COLO829 (cell line): ENCODE data around the gene MTHFSD.

Experiments
- DNase-seq: peaks from one replicate; pipeline ENCODE4 v3.0.0; 2012; ENCODE audit warnings: low spot score

MTHFSD gene

DNA sequence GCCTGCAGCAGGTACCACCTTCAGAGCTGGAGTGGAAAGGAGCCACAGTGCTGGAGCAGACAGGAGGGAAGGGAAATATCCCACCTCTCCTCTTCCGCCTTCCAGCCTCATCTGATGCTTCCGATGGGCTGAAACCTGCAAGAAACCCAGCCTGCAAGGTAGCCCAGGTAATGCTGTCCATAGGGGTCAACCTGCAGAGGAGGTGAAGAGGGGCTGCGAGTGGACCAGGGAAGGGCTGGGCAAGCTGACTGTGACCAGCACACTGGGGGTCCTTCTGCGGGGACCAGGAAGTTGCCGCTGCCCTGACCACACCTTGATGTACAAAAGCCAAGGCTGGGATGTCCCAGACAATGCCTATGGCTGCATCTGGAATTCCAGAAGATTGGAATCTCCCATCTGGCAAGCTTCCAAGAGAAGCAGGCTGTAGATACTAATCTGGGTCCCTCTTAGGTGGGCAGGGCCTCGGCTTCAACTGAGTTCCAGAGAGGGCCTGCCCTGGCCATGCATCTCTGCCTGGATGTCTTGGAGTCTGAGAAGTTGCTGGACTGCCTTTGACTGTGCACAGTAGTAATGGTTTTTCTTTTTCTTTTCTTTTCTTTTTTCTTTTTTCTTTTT lies 29.1 kb upstream of the MTHFSD start:
- no peak for DNase-seq

DNA sequence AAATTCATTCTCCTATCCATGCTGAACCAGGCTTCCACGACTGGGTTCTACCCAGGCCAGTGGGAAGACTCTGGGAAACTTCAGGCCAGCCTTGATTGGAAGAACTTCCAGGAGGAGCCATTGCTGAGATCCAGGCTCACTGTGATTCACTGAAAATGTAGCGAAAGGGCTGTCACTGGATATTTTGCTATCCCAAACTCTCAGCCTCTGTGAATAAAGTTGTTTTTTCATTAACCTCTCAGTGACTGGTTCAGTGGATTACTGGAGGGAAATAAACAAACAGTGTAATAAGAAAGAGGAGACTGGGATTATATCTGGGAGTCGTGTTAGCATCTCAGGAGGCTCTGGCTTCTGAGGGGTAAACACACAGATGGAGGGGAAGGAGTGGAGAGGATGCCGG lies 26.4 kb upstream of the MTHFSD start:
- DNase-seq, result no peak

DNA sequence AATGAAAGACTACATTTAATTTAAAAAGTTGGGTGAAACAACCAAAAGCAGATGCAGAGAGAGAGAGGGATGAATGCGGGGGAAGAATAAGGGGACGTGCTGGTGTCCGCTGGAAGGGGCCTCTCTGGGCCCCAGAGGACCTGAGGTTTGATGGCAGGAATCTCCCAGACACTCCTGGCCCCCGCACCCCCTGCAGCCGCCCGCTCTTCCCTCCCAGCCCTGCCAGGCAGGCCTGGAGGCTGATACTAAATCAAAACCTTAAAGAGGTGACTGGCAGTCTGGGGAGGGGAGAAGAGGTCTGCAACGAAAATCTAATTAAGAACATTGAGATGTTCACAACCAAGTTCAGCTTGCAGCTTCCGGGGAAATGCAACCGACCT lies 25.7 kb upstream of the MTHFSD start:
- no peak for DNase-seq

DNA sequence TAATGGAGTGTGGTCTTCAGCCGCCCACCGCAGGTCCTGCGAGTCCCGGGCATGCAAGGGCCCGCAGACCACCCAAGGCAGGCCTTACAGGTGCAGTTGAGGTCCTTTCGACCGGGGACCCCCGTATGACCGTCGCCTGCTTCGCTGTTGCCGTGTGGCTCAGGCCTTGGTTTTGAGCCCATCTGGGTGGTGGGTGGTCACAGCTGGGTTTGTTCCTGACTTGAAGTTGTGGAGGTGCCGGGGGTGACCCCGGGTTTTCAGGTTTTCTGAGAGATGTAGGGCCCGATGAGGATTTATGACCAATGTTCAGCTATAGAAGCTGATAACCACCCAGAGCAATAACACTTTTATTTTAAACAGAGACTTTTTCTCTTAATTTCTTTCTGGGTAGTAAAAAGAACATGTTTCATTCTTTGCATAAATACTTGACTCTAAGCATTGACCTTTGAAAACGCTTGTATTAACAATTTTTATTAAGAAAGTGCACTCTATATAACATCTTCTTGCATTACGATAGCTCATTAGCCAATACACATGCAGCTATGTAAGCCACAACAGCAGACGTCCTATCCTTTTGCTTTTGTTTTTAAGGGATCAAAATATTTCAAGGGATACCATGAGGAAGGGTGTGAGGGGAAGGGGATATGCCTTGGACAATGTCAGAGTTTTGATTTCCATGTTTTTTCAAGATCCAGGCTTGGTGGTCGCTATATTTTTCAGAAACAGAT lies 25.2 kb upstream of the MTHFSD start:
- DNase-seq, result no peak

DNA sequence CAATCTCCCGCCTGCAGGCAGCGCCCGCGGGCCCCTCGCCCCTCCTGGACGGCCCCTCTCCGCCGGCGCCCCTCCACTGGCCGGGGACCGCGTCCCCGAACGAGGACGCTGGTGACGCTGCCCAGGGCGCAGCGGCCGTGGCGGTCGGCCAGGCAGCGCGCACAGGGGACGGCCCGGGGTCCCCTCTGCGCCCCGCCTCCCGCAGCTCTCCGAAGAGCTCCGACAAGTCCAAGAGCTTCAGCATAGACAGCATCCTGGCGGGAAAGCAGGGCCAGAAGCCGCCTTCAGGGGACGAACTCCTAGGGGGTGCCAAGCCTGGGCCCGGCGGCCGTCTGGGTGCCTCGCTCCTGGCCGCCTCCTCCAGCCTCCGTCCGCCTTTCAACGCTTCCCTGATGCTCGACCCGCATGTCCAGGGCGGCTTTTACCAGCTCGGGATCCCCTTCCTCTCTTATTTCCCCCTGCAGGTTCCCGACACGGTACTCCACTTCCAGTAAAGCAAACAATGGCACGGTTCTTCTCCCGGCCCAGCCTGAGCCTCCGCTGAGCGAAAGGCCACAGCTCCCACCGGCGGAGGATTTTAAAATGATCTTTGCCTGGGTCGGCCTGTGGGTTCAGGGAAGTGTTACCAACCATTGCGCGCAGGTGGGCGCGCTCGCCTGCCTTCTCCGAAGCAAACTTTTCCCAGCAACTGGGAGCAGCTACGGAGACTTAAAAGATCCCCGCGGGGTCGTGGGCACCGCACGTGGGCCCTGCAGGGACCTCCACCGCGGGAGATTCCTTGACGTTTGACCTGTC lies 24.4 kb upstream of the MTHFSD start:
- DNase-seq, result no peak

DNA sequence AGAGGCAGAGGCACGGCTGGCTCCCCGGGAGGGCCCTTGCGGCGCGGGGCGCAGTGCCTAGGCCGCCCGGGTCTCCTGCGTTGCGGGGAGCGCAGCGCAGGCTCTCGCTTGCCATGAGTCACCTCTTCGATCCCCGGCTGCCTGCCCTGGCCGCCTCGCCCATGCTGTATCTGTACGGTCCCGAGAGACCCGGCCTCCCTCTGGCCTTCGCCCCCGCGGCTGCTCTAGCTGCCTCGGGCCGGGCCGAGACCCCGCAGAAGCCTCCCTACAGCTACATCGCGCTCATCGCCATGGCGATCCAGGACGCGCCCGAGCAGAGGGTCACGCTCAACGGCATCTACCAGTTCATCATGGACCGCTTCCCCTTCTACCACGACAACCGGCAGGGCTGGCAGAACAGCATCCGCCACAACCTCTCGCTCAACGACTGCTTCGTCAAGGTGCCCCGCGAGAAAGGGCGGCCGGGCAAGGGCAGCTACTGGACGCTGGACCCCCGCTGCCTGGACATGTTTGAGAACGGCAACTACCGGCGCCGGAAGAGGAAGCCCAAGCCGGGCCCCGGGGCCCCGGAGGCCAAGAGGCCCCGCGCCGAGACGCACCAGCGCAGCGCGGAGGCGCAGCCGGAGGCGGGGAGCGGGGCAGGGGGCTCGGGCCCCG lies 23.7 kb upstream of the MTHFSD start:
- no peak for DNase-seq

DNA sequence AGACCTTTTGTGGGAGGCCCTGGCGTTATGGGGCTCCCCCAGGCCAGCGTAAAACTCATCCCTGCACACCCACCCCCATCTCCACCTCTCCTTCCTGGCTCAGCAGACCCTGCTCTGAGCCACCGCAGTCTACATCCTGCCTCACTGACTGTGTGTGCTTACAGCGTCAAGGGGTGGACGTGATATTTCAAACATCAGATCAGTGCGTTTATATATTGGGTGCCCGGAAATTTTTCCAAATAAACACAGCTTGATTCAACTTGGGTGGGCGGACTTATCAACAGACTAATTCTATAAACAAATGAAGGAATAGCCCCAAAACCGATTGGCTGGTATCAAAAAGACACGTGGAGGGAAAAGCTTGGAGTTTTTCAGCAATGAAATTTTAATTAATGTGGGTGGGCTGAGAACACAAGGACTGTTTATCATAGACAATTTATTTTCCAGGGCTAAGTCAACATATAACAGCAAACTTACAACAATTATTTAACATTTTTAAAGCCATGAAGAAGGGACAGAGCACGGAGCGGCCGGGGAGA lies 23.1 kb upstream of the MTHFSD start, which contains the start of gene FOXL1:
Gene FOXL1 (plus strand): TSS at position 489 of the 539 bp plus-strand sequence. CDS start 175 bp downstream, outside the sequence.
- DNase-seq, result no peak

DNA sequence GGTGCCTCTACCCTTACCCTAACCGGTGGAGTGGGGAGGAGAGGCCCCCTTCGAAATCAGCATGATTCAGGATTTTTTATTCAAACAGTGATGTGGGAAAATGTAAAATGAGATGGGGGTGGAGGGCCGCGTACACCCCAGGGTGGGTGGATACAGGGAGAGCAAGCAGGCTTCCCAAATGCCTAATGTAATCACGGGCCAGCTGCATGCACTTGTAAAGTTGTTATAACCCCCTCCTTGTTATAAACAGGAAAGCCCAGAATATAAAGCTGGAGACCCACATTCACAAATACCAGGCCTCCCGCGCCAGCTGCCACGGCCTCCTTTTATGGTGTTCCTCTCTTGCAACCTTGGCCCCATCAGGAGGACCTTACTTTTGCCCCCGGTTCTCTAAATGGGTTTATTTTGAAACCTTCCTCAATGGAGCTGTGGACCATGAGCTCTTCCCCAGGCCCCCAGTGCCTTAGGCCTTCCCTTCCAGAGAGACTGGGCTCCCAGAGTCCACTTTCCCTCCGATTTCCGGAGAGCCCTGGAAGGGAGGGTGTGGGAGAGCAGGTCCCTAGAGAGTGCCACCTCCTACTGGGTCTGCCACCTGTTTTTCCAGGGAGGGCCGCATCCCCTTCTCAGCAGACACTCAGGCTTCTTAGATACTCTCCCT lies 22.4 kb upstream of the MTHFSD start:
- no peak for DNase-seq

DNA sequence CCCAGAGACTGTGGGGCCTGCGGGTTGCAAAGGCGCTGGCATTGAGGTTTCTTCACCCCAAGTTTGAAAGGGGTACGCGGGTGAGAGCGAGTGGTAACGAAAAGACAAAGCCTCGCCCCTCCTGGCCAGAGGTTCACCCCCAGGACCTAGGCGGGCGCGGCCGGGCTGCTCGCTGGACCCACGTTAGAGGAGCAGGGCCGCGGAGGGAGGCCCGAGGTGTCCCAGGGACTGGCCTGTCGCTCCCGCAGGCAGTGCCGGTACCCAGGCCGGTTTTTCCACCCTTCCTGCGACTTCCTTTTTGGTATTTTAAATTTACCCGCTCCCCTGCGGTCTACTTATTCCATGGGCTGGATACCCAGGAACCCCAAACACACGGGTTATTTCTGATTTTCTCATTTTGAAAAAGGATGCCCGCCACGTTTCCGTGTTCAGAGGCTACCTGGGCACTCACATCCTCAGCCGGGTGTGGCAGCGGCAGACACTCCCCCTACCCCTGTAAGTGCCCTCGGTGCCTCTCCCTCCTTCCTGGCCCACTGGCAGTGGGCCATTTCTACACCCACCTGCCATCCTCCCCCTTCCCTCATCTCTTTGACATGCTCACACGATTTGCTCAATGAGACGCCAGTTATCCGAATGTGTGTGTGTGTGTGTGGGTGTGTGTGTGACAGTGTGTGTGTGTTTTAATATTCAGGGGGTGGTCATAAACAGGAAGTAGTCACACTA lies 21.7 kb upstream of the MTHFSD start:
- DNase-seq, result no peak

DNA sequence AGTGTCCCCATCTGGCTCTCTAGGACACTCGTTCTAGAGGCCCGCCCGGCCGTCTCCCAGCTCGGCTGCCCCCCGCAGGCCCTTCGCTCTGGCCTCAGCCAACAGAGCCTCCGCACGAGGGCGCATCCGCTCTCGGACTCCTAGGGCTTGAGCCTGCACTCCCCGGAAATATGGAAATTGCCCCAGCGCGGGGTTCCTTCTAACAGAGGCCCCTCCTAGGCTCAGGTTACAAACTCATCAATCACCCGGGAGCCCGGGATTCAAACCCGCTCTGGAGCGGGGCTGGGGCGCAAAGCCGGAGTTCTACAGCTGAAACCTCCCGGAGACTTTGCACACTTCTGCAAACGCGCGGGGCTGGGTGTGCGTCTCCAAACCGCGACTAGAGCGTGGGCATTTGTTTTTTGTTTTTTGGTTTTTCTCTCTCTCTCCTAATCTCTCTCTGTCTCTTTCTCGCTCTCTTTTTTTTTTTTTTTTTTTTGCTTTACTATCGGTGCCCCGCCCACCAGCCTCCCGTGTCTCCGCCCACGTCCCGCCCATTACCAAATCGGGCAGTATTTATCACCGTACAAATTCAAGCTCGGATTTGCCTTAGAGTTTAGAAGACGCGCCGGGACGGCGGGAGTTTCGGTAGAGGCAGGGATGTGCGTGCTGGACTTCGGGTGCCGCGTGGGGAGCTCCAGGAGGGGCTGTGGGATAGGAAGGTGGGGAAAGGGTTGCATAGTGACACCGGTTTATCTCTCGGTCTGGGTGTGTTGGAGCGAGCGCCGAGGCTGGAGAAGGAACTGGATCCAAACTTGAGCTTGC lies 20.9 kb upstream of the MTHFSD start:
- peak; percentile 33 for DNase-seq

DNA sequence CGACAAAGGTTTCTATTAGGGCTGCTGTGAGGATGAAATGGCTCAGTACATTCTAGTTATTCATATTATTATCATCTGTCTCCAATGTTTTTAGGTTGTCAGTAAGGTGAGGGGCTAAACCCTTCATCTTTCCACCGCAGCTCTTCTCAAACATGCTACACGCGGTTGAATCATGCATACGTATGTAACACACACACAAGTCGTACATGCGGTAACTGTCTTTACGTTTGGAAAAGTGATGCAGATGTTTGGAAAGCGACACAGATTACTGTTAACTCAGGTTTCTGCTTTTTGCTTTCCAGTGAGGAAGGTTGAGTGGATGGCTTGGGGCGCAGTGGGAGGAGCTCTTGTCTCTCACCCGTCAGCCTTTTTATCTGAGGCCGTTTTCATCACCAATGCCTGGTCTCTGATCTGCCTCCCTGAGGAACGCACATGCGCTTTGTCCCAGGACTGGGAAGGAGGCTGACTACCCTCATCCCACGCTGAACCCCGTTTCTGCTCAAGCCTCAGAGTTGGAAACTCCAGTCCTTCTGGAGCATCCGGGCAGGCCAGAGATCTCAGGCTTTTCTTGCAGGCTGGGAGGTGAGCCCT lies 20.2 kb upstream of the MTHFSD start:
- DNase-seq, result no peak

DNA sequence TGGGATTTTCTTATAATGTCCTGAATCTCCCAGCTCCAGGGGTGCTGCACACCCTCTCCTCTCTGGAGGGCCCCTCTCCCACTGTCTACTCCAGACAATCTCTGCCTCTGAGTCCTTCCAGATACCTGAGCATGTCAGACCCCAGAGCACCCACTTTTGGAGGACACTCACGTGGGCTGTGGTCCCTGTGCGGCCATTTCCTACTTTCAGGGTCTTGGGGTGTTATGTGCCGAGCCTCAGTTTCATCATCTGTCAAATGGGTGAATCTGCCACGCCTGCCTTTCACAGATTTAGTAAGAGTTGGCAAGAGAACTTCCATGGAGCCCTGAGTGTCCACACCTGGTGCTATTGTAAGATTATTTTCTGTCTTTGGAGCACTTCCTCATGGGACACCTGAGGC lies 19.6 kb upstream of the MTHFSD start:
- no peak for DNase-seq

DNA sequence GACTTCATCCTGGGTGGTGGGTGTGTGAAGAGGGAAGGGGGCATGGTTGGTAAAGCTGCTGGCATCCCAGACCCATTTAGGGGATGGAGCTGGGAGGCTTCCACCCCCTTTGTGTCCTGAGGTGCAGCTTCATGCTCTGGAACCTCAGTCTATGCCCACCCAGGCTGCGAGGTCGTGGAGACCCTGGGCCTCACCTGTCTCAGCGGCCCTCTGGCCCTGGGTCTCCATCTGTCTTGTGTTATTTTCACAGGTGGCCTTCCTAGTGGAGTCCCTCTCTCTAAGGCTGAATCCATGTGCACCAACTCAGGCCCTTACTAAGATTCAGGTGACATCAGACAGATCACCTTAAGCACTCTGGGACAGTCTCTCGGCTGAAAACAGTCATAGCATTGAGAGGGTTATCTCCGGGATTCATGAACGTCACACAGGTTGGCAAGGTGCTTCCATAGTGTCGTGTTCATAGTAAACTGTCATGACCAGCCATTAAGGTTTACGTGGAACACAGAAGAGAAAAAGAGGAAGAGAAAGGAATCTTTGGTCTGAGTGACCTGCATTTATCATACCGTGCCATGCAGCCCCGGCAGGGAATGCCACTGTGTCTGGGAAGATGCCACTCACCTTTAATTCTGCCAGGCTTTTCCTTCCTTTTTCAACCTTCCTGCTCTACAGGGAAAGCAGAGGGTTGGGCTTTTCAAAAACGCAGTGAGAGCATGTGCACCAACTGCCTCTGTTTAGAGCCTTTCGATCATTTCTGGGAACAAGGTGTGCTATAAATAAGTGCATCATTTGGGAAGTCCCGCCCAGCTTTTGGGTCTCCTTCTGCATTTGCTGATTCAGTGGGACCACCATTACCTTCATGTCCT lies 18.8 kb upstream of the MTHFSD start:
- DNase-seq, result no peak

DNA sequence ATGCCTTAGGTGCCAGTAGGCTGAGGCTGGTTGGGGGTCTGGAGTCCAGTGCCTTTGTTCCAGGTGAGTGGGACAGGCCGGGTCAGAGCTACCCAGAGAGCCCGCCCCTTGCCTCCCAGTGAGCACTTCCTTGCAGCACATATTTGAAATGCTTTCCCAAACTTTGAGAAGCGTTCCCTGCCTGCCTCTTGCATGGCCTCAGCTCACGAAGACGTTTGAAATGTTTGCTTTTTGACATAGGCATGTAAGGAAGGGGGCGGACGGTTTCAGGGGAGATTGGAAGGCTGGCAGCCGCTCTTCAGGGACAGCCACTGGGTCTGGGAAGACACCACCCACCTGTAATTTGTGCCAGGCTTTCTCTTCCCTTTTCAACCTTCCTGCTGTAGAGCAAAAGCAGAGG lies 18.2 kb upstream of the MTHFSD start:
- no peak for DNase-seq

DNA sequence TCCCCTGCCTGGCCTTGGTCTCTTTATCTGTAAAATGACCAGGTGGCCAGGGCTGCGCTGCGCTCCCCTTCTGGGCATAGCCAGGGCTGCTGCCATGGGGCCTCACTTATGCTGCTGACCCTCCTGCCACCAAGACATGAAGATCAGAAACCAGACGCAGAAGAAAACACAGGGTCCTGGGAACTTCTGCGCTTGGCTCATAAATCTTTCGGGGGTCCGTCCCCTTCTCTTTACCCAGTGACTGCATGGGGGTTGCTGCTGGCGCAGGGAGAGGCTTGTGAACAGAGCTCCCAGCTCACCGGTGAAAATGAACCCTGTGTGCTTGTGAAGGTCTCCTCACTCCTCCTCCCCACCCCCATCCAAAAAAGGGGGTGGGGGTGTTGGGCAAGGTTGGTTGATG lies 17.6 kb upstream of the MTHFSD start:
- no peak for DNase-seq

DNA sequence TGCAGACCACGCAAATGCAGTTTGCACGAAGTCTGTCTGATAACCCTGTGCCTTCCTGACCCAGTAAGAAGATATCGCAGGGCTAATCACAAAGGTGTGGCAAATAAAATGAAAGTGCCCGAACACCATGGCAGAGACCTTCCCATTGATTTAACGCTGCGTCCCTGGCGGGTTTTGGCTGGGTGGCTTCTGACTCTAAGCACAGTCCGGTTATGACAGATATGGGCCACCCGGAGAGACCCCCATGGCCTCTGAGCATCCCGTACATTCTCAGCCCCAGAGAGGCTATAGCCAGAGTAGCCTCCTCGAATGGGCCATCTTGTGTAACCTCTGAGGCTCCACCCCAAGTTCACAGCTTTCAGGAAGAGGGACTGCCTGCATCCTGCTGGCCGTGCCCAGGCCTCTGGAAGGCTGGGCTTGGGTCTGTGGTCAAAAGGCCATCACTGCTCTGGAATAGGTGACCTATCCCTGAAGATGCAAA lies 17.0 kb upstream of the MTHFSD start:
- DNase-seq, result no peak

DNA sequence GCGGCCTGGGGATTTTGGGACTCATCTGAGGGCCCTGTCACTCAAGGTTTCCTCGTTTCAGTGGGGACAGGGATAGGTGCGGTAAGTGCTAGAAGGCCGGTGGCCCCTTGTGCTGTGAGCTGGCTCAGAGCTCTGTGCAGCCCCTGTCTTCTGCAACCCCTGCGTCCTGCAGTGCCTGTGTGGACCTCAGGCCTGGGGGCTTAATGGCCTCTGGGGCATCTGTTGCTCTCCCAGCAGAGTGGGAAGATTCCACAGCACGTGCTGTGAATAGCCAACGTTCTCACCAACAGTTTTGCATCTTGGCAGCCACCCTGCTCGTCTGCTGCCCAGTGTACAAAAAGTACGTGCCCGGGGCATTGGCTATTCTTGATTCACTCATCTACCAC lies 16.5 kb upstream of the MTHFSD start:
- DNase-seq, result no peak
